Measurements from ENCODE around the gene PAPSS2. TPM values are rescaled to one million over a fixed set of nuclear protein-coding genes. Genes with fewer than 3 reads are reported as not detected.

PAPSS2 gene
- polyA plus RNA-seq, 1 donor from 2014 or later = 0.13 TPM

GRCh38 chr10:87652261-87652660, 7.4 kb upstream of the PAPSS2 start:
- peaks cover 3% of the 10 kb centered on the region for H3K27me3 Mint-ChIP-seq
- no peak overlapping the region for H3K27ac Mint-ChIP-seq
- H3K9me3 Mint-ChIP-seq = no peaks in the 10 kb centered on the region
- H3K4me1 Mint-ChIP-seq = no peaks in the 10 kb centered on the region
- no peaks in the 10 kb centered on the region for H3K36me3 Mint-ChIP-seq
- H3K4me3 Mint-ChIP-seq = no peak overlapping the region

- H3K27me3 Mint-ChIP-seq = peaks cover 6% of the 10 kb centered on the region
- H3K9me3 Mint-ChIP-seq = no peaks in the 10 kb centered on the region
- H3K36me3 Mint-ChIP-seq = no peaks in the 10 kb centered on the region
- H3K4me3 Mint-ChIP-seq = no peak overlapping the region
- H3K4me1 Mint-ChIP-seq = no peaks in the 10 kb centered on the region
- no peak overlapping the region for H3K27ac Mint-ChIP-seq
These were observed 5.5 kb upstream of the PAPSS2 start for GRCh38 chr10:87654212-87654611.

- Mint-ChIP-seq H3K4me1 (peaks cover 4 to 7% (median 6%) of the 10 kb centered on the region in 3 donors), H3K27me3 (peaks cover 21% of the 10 kb centered on the region), H3K36me3 (no peaks in the 10 kb centered on the region), H3K4me3 (peak overlapping the region in 1 of 4 donors; percentile 19), H3K27ac (no peak overlapping the region), H3K9me3 (no peaks in the 10 kb centered on the region)
These were observed 3.1 kb upstream of the PAPSS2 start for GRCh38 chr10:87656431-87657072.

GRCh38 chr10:87657371-87657770, 2.3 kb upstream of the PAPSS2 start:
- H3K27me3 Mint-ChIP-seq = peaks cover 24% of the 10 kb centered on the region
- no peaks in the 10 kb centered on the region for H3K36me3 Mint-ChIP-seq
- H3K27ac Mint-ChIP-seq = no peak overlapping the region
- no peak overlapping the region for H3K4me3 Mint-ChIP-seq
- peaks cover 4 to 7% (median 6%) of the 10 kb centered on the region in 3 donors for H3K4me1 Mint-ChIP-seq
- H3K9me3 Mint-ChIP-seq = no peaks in the 10 kb centered on the region

GRCh38 chr10:87658321-87658795, 1.3 kb upstream of the PAPSS2 start:
- Mint-ChIP-seq H3K4me3 (peak overlapping the region in 1 of 4 donors; percentile 30), H3K9me3 (no peaks in the 10 kb centered on the region), H3K27ac (no peak overlapping the region), H3K27me3 (peaks cover 27% of the 10 kb centered on the region), H3K4me1 (peaks cover 4 to 7% (median 6%) of the 10 kb centered on the region in 3 donors), H3K36me3 (no peaks in the 10 kb centered on the region)

GRCh38 chr10:87658858-87659555, 671 bp upstream of the PAPSS2 start:
- H3K9me3 Mint-ChIP-seq = no peaks in the 10 kb centered on the region
- no peaks in the 10 kb centered on the region for H3K36me3 Mint-ChIP-seq
- peaks cover 27% of the 10 kb centered on the region for H3K27me3 Mint-ChIP-seq
- peak overlapping the region in 1 of 3 donors; percentile 13 for H3K27ac Mint-ChIP-seq
- peak overlapping the region; percentile 72 to 89 (median 82) for H3K4me3 Mint-ChIP-seq
- H3K4me1 Mint-ChIP-seq = peaks cover 4 to 7% (median 6%) of the 10 kb centered on the region in 3 donors

GRCh38 chr10:87660484-87661133, 931 bp downstream of the PAPSS2 start:
- peak overlapping the region in 1 of 3 donors; percentile 38 for H3K27ac Mint-ChIP-seq
- H3K27me3 Mint-ChIP-seq = peaks cover 27% of the 10 kb centered on the region
- H3K4me1 Mint-ChIP-seq = peaks cover 4 to 7% (median 6%) of the 10 kb centered on the region in 3 donors
- peak overlapping the region; percentile 76 to 92 (median 84) for H3K4me3 Mint-ChIP-seq
- H3K36me3 Mint-ChIP-seq = no peaks in the 10 kb centered on the region
- H3K9me3 Mint-ChIP-seq = no peaks in the 10 kb centered on the region

- H3K36me3 Mint-ChIP-seq = no peaks in the 10 kb centered on the region
- H3K4me3 Mint-ChIP-seq = no peak overlapping the region
- peaks cover 27% of the 10 kb centered on the region for H3K27me3 Mint-ChIP-seq
- H3K9me3 Mint-ChIP-seq = no peaks in the 10 kb centered on the region
- H3K4me1 Mint-ChIP-seq = peaks cover 4 to 7% (median 6%) of the 10 kb centered on the region in 3 donors
- H3K27ac Mint-ChIP-seq = no peak overlapping the region
These were observed 2.4 kb downstream of the PAPSS2 start for GRCh38 chr10:87661861-87662785.

GRCh38 chr10:87664276-87664701, 4.6 kb downstream of the PAPSS2 start:
- H3K27ac Mint-ChIP-seq = no peak overlapping the region
- peaks cover 24% of the 10 kb centered on the region for H3K27me3 Mint-ChIP-seq
- H3K4me1 Mint-ChIP-seq = peaks cover 4 to 7% (median 6%) of the 10 kb centered on the region in 3 donors
- H3K36me3 Mint-ChIP-seq = no peaks in the 10 kb centered on the region
- peaks cover 0 to 2% (median 0%) of the 10 kb centered on the region in 3 donors for H3K9me3 Mint-ChIP-seq
- no peak overlapping the region for H3K4me3 Mint-ChIP-seq

GRCh38 chr10:87667493-87667892, 7.8 kb downstream of the PAPSS2 start:
- no peaks in the 10 kb centered on the region for H3K36me3 Mint-ChIP-seq
- H3K4me1 Mint-ChIP-seq = no peaks in the 10 kb centered on the region
- no peak overlapping the region for H3K4me3 Mint-ChIP-seq
- H3K27me3 Mint-ChIP-seq = peaks cover 4% of the 10 kb centered on the region
- H3K9me3 Mint-ChIP-seq = peaks cover 0 to 2% (median 0%) of the 10 kb centered on the region in 3 donors
- H3K27ac Mint-ChIP-seq = no peak overlapping the region

- H3K4me3 Mint-ChIP-seq = no peak overlapping the region
- no peaks in the 10 kb centered on the region for H3K36me3 Mint-ChIP-seq
- H3K27ac Mint-ChIP-seq = no peak overlapping the region
- no peaks in the 10 kb centered on the region for H3K4me1 Mint-ChIP-seq
- H3K27me3 Mint-ChIP-seq = peaks cover 1% of the 10 kb centered on the region
- H3K9me3 Mint-ChIP-seq = peaks cover 0 to 2% (median 0%) of the 10 kb centered on the region in 3 donors
These were observed 8.8 kb downstream of the PAPSS2 start for GRCh38 chr10:87668324-87669074.

GRCh38 chr10:87669752-87670151, 10.1 kb downstream of the PAPSS2 start:
- peaks cover 0 to 2% (median 0%) of the 10 kb centered on the region in 3 donors for H3K9me3 Mint-ChIP-seq
- no peaks in the 10 kb centered on the region for H3K36me3 Mint-ChIP-seq
- no peaks in the 10 kb centered on the region for H3K4me1 Mint-ChIP-seq
- peaks cover 1% of the 10 kb centered on the region for H3K27me3 Mint-ChIP-seq
- H3K27ac Mint-ChIP-seq = no peak overlapping the region
- H3K4me3 Mint-ChIP-seq = no peak overlapping the region

GRCh38 chr10:87670586-87670985, 10.9 kb downstream of the PAPSS2 start:
- Mint-ChIP-seq H3K4me3 (no peak overlapping the region), H3K4me1 (no peaks in the 10 kb centered on the region), H3K27ac (no peak overlapping the region)

More at GRCh38 chr10:87670586-87670985, 10.9 kb downstream of the PAPSS2 start:
- Mint-ChIP-seq H3K27me3 (peaks cover 1% of the 10 kb centered on the region), H3K9me3 (peaks cover 0 to 2% (median 0%) of the 10 kb centered on the region in 3 donors), H3K36me3 (no peaks in the 10 kb centered on the region)

Measured in IgD-negative memory B cell (primary cell).